MCF 10A (cell line): ENCODE measurements around the gene MRE11. TPM values are rescaled to one million over a fixed set of nuclear protein-coding genes. Genes with fewer than 3 reads are reported as not detected.
A peak's percentile ranks its signal among the peaks of the same experiment; 100 is the strongest.

Experiments used
- BruUV-seq: library from RNA; stranded (reverse); fragments of 400-500 nt; replicated peaks from 2 replicates; lab custom pipeline; 2021; lab: Mats Ljungman, UMichigan
- CTCF ChIA-PET: fragments of 300-600 bp; sonication (Branson Sonifier 250); formaldehyde crosslinking; extraction: SDS; loops from one replicate; lab custom pipeline; 2021; ENCODE audit warnings: antibody characterized with exemption, inconsistent platforms; lab: Yijun Ruan, JAX
- POLR2A ChIA-PET: fragments of 300-600, 350-650 bp; sonication (Branson Sonifier 250); formaldehyde crosslinking; extraction: SDS; loops from one replicate; lab custom pipeline; 2020; ENCODE audit warnings: antibody characterized with exemption, inconsistent platforms; lab: Yijun Ruan, JAX
- DNase-seq: peaks from one replicate; pipeline ENCODE4 v3.0.0-alpha.2; 2018; ENCODE audit not compliant: unreplicated experiment
- H3K27ac Mint-ChIP-seq: one replicate; pipeline ENCODE4 v1.8.0; 2022; ENCODE audit warnings: mild to moderate bottlenecking, low read depth, mixed read lengths; ENCODE audit not compliant: unreplicated experiment
- H3K27me3 Mint-ChIP-seq: one replicate; pipeline ENCODE4 v1.8.0; 2022; ENCODE audit warnings: mixed read lengths; ENCODE audit not compliant: insufficient read depth, unreplicated experiment
- H3K36me3 Mint-ChIP-seq: one replicate; pipeline ENCODE4 v1.8.0; 2022; ENCODE audit warnings: mild to moderate bottlenecking, moderate library complexity, mixed read lengths; ENCODE audit not compliant: insufficient read depth, unreplicated experiment
- H3K4me1 Mint-ChIP-seq: one replicate; pipeline ENCODE4 v1.8.0; 2022; ENCODE audit warnings: mixed read lengths; ENCODE audit not compliant: insufficient read depth, unreplicated experiment
- H3K4me3 Mint-ChIP-seq: one replicate; pipeline ENCODE4 v1.8.0; 2022; ENCODE audit warnings: mild to moderate bottlenecking, moderate library complexity, mixed read lengths; ENCODE audit not compliant: unreplicated experiment
- H3K9me3 Mint-ChIP-seq: one replicate; pipeline ENCODE4 v1.8.0; 2022; ENCODE audit warnings: mixed read lengths; ENCODE audit not compliant: unreplicated experiment
- CTCF ChIP-seq: fragments of 200-600 bp; IDR thresholded peaks from one replicate; pipeline ENCODE4 v1.8.0; 2022; ENCODE audit warnings: antibody characterized with exemption, mild to moderate bottlenecking; ENCODE audit not compliant: unreplicated experiment
- intact Hi-C: fragments of 100-400 bp; cut with micrococcal nuclease; formaldehyde crosslinking; loops from 2 replicates; pipeline ENCODE4 v1.14.1; 2022
- total RNA-seq: library from RNA; stranded (reverse); gene quantifications from 2 replicates; pipeline ENCODE4 v1.2.3, GENCODE V29; 2022

MRE11 gene
- total RNA-seq, 1 experiment from 2014 or later: 13.2 TPM

- no TSS peak for BruUV-seq
- intact Hi-C loops: loop anchor here (1.0 kb wide), 3 partner anchors 234 to 522 kb away; no protein-coding TSS in a partner anchor
- Mint-ChIP-seq H3K36me3 (peaks cover 17% of the 10 kb centered on the region), H3K27ac (no peak overlapping the region), H3K4me3 (no peak overlapping the region), H3K9me3 (no peaks in the 10 kb centered on the region), H3K4me1 (no peaks in the 10 kb centered on the region), H3K27me3 (no peaks in the 10 kb centered on the region)
- CTCF ChIA-PET: interaction anchor here (0.6 to 7.3 kb wide), 18 partner anchors 11 to 526 kb away, joined by 3 to 110 read pairs (median 4); no protein-coding TSS in a partner anchor
- DNase-seq: peak; percentile 44
- POLR2A ChIA-PET: no interaction called here
- peak; percentile 47 for TF ChIP-seq CTCF
Measured at GRCh38 chr11:94417386-94417987, 76.2 kb downstream of the MRE11 start.

- Mint-ChIP-seq H3K9me3 (peaks cover 6% of the 10 kb centered on the region), H3K4me3 (no peak overlapping the region), H3K4me1 (no peaks in the 10 kb centered on the region), H3K36me3 (no peaks in the 10 kb centered on the region), H3K27me3 (peaks cover 11% of the 10 kb centered on the region), H3K27ac (no peak overlapping the region)
- CTCF ChIA-PET: interaction anchor here (0.6 to 3.8 kb wide), 10 partner anchors 11 to 1156 kb away, joined by 3 to 25 read pairs (median 3); no protein-coding TSS in a partner anchor
- intact Hi-C loops: no loop called here
- BruUV-seq: no TSS peak
- POLR2A ChIA-PET: interaction anchor here (0.7 kb wide), 1 partner anchor 255 kb away, joined by 3 read pairs; no protein-coding TSS in a partner anchor
- DNase-seq: no peak
- no peak for TF ChIP-seq CTCF
Measured at GRCh38 chr11:94405062-94405833, 88.4 kb downstream of the MRE11 start.

GRCh38 chr11:94402355-94402754 lies 91.3 kb downstream of the MRE11 start:
- TF ChIP-seq CTCF: no peak
- intact Hi-C loops: no loop called here
- Mint-ChIP-seq H3K27ac (no peak overlapping the region), H3K9me3 (peaks cover 8% of the 10 kb centered on the region), H3K36me3 (no peaks in the 10 kb centered on the region), H3K27me3 (peaks cover 22% of the 10 kb centered on the region), H3K4me1 (no peaks in the 10 kb centered on the region), H3K4me3 (no peak overlapping the region)
- CTCF ChIA-PET: interaction anchor here (0.5 to 1.1 kb wide), 4 partner anchors 15 to 816 kb away, joined by 3 to 4 read pairs (median 3); no protein-coding TSS in a partner anchor
- no TSS peak for BruUV-seq
- DNase-seq: peak; percentile 33
- POLR2A ChIA-PET: no interaction called here

GRCh38 chr11:94401773-94402265 lies 91.8 kb downstream of the MRE11 start:
- Mint-ChIP-seq H3K4me1 (no peaks in the 10 kb centered on the region), H3K4me3 (no peak overlapping the region), H3K27ac (no peak overlapping the region), H3K27me3 (peaks cover 22% of the 10 kb centered on the region), H3K9me3 (peaks cover 8% of the 10 kb centered on the region), H3K36me3 (no peaks in the 10 kb centered on the region)
- ChIA-PET CTCF (interaction anchor here (0.5 to 1.1 kb wide), 2 partner anchors 15 to 517 kb away, joined by 3 read pairs; no protein-coding TSS in a partner anchor), POLR2A (no interaction called here)
- no TSS peak for BruUV-seq
- no peak for DNase-seq
- TF ChIP-seq CTCF: no peak
- intact Hi-C loops: no loop called here
